H1 (cell line): ENCODE results near the gene SLC6A20. TPM values are rescaled to one million over a fixed set of nuclear protein-coding genes. Genes with fewer than 3 reads are reported as not detected.

Experiments
- CTCF ChIA-PET: fragments of 300-600 bp; sonication (Branson Sonifier 250); formaldehyde crosslinking; loops from one replicate; lab custom pipeline; 2021; ENCODE audit not compliant: partially characterized antibody; lab: Charles Lee
- POLR2A ChIA-PET: fragments of 300-600 bp; sonication (Branson Sonifier 250); formaldehyde crosslinking; loops from one replicate; lab custom pipeline; 2021; ENCODE audit warnings: inconsistent platforms; ENCODE audit not compliant: partially characterized antibody; lab: Charles Lee
- DNase-seq, 2 experiments: peaks; one replicate each; pipeline versions ENCODE4 v3.0.0 to v3.0.0-alpha.2; 2010 to 2022; ENCODE audit warnings: low spot score in 2 of 2, low read depth in 1 of 2, mixed read lengths in 1 of 2
- FAIRE-seq: peaks from 2 replicates; lab custom pipeline; 2011; peaks lifted over from hg19 to GRCh38; lab: Jason Lieb, UNC
- H2AFZ ChIP-seq: 2 replicates; pipeline ENCODE4 v1.8.1; 2012; ENCODE audit warnings: low read length, inconsistent platforms
- H2AK5ac ChIP-seq: 2 replicates; pipeline ENCODE4 v1.6.1; 2013; ENCODE audit warnings: low read depth, low read length
- H2BK120ac ChIP-seq: replicated peaks from 2 replicates; pipeline ENCODE3; 2013; ENCODE audit warnings: low read depth, low read length, inconsistent platforms
- H2BK12ac ChIP-seq: 2 replicates; pipeline ENCODE4 v1.6.1; 2013; ENCODE audit warnings: low read depth, low read length
- H2BK15ac ChIP-seq: 2 replicates; pipeline ENCODE4 v1.6.1; 2013; ENCODE audit warnings: low read length
- H2BK20ac ChIP-seq: 2 replicates; pipeline ENCODE4 v1.6.1; 2013; ENCODE audit warnings: low read length
- H2BK5ac ChIP-seq: 2 replicates; pipeline ENCODE4 v1.6.1; 2013; ENCODE audit warnings: low read depth, low read length
- H3K14ac ChIP-seq: 2 replicates; pipeline ENCODE4 v1.6.1; 2013; ENCODE audit warnings: inconsistent platforms; ENCODE audit not compliant: insufficient read length
- H3K18ac ChIP-seq: 2 replicates; pipeline ENCODE4 v1.6.1; 2013; ENCODE audit warnings: low read length; ENCODE audit errors: extremely low read depth
- H3K23ac ChIP-seq: 2 replicates; pipeline ENCODE4 v1.6.1; 2013; ENCODE audit warnings: inconsistent platforms; ENCODE audit not compliant: insufficient read length
- H3K23me2 ChIP-seq: 2 replicates; pipeline ENCODE4 v1.6.1; 2013; ENCODE audit warnings: low read depth, low read length
- H3K27ac ChIP-seq: 2 replicates; pipeline ENCODE4 v1.6.1; 2011; ENCODE audit warnings: low read depth, low read length, inconsistent platforms
- H3K27me3 ChIP-seq, 4 experiments: replicated peaks in 1 of 4; 1 replicate in 1 of 4; 2 replicates in 3 of 4; pipeline versions ENCODE4 v1.6.1 to v1.8.1; 2011 to 2013; ENCODE audit warnings: low read length in 3 of 4, mild to moderate bottlenecking in 3 of 4, inconsistent platforms in 2 of 4, mixed read lengths in 2 of 4, moderate library complexity in 1 of 4; ENCODE audit not compliant: control insufficient read depth in 3 of 4, insufficient read depth in 3 of 4; ENCODE audit errors: extremely low read depth in 1 of 4
- H3K36me3 ChIP-seq, 4 experiments: 2 replicates each; pipeline versions ENCODE4 v1.6.1 to v1.8.1; 2011 to 2013; ENCODE audit warnings: mild to moderate bottlenecking in 4 of 4, low read length in 3 of 4, moderate library complexity in 2 of 4, control low read depth in 1 of 4, inconsistent platforms in 1 of 4; ENCODE audit not compliant: insufficient read depth in 4 of 4, control insufficient read depth in 2 of 4
- H3K4ac ChIP-seq: replicated peaks from 2 replicates; pipeline ENCODE3; 2013; ENCODE audit warnings: low read length, low read depth, mixed read lengths, inconsistent platforms; ENCODE audit not compliant: insufficient read length
- H3K4me1 ChIP-seq, 4 experiments: replicated peaks in 1 of 4; 1 replicate in 1 of 4; 2 replicates in 3 of 4; pipeline versions ENCODE4 v1.6.1 to v1.8.1; 2011 to 2013; ENCODE audit warnings: low read length in 3 of 4, inconsistent platforms in 2 of 4, mixed read lengths in 1 of 4; ENCODE audit not compliant: insufficient read depth in 4 of 4, control insufficient read depth in 3 of 4
- H3K4me2 ChIP-seq, 2 experiments: 2 replicates each; pipeline versions ENCODE4 v1.6.1 to v1.8.1; 2011 to 2013; ENCODE audit warnings: low read depth in 2 of 2, low read length in 2 of 2, control low read depth in 1 of 2, inconsistent platforms in 1 of 2, mild to moderate bottlenecking in 1 of 2; ENCODE audit not compliant: insufficient read depth in 1 of 2
- H3K4me3 ChIP-seq, 4 experiments: fragments of 200-600, 300-600 bp in 1 of 4; sonication (generic), shearing (Covaris generic), sonication (Bioruptor Twin) in 1 of 4; 2 replicates each; pipeline versions ENCODE4 v1.5.1 to v1.8.1; 2011 to 2016; ENCODE audit warnings: low read length in 4 of 4, low read depth in 3 of 4, control low read depth in 2 of 4, inconsistent platforms in 2 of 4, mild to moderate bottlenecking in 2 of 4, mixed read lengths in 1 of 4, moderate library complexity in 1 of 4; ENCODE audit not compliant: insufficient read depth in 2 of 4; ENCODE audit errors: extremely low read depth in 1 of 4
- H3K56ac ChIP-seq: replicated peaks from 2 replicates; pipeline ENCODE3; 2013; ENCODE audit warnings: low read depth, mild to moderate bottlenecking, mixed read lengths, low read length, inconsistent platforms; ENCODE audit not compliant: insufficient read length
- H3K79me1 ChIP-seq: 2 replicates; pipeline ENCODE4 v1.6.1; 2013; ENCODE audit warnings: low read depth, low read length, control low read depth
- H3K79me2 ChIP-seq, 2 experiments: 2 replicates each; pipeline versions ENCODE4 v1.6.1 to v1.8.1; 2012 to 2013; ENCODE audit warnings: low read length in 2 of 2, mild to moderate bottlenecking in 2 of 2, inconsistent platforms in 1 of 2; ENCODE audit not compliant: insufficient read depth in 2 of 2, control insufficient read depth in 1 of 2
- H3K9ac ChIP-seq, 4 experiments: replicated peaks in 1 of 4; 1 replicate in 1 of 4; 2 replicates in 3 of 4; pipeline versions ENCODE4 v1.6.1 to v1.8.1; 2011 to 2013; ENCODE audit warnings: low read depth in 3 of 4, low read length in 3 of 4, control low read depth in 2 of 4, mild to moderate bottlenecking in 2 of 4, moderate library complexity in 2 of 4, inconsistent platforms in 1 of 4; ENCODE audit errors: extremely low read depth in 1 of 4
- H3K9me3 ChIP-seq, 2 experiments: 2 replicates each; pipeline versions ENCODE4 v1.6.1 to v1.8.1; 2012 to 2013; ENCODE audit warnings: mild to moderate bottlenecking in 2 of 2, moderate library complexity in 2 of 2, control low read depth in 1 of 2, inconsistent platforms in 1 of 2, low read depth in 1 of 2, low read length in 1 of 2, mixed read lengths in 1 of 2; ENCODE audit not compliant: insufficient read depth in 2 of 2
- H4K20me1 ChIP-seq, 2 experiments: replicated peaks in 1 of 2; 2 replicates each; pipeline versions ENCODE3 to v1.8.1; 2011 to 2013; ENCODE audit warnings: inconsistent platforms in 2 of 2, low read length in 2 of 2, mild to moderate bottlenecking in 1 of 2; ENCODE audit not compliant: insufficient read depth in 2 of 2, control insufficient read depth in 1 of 2
- H4K5ac ChIP-seq: 2 replicates; pipeline ENCODE4 v1.6.1; 2013; ENCODE audit warnings: low read length, low read depth, mixed read lengths, inconsistent platforms; ENCODE audit not compliant: insufficient read length
- H4K8ac ChIP-seq: 2 replicates; pipeline ENCODE4 v1.8.0; 2013; ENCODE audit warnings: mild to moderate bottlenecking, moderate library complexity, low read length, inconsistent platforms; ENCODE audit not compliant: insufficient read depth; ENCODE audit errors: extremely low read depth
- H4K91ac ChIP-seq: replicated peaks from 2 replicates; pipeline ENCODE3; 2013; ENCODE audit warnings: low read length, mixed read lengths, inconsistent platforms; ENCODE audit not compliant: insufficient read length
- RAD21 ChIP-seq, 2 experiments: IDR thresholded peaks in 1 of 2; conservative IDR thresholded peaks in 1 of 2; 2 replicates each; pipeline ENCODE4 v1.6.1; 2011; ENCODE audit warnings: low read depth in 2 of 2, low read length in 2 of 2, improper control_type of control experiment in 1 of 2, inconsistent platforms in 1 of 2, mild to moderate bottlenecking in 1 of 2, moderate library complexity in 1 of 2
- SIX5 ChIP-seq: IDR thresholded peaks from 2 replicates; pipeline ENCODE4 v1.6.1; 2011; ENCODE audit warnings: mild to moderate bottlenecking, low read depth, low read length
- SRF ChIP-seq: IDR thresholded peaks from 2 replicates; pipeline ENCODE4 v1.6.1; 2011; ENCODE audit warnings: mild to moderate bottlenecking, low read depth, low read length, moderate library complexity
- TCF12 ChIP-seq: IDR thresholded peaks from 2 replicates; pipeline ENCODE4 v1.6.1; 2011; ENCODE audit warnings: low read depth, mild to moderate bottlenecking, low read length
- YY1 ChIP-seq: IDR thresholded peaks from 2 replicates; pipeline ENCODE4 v1.6.1; 2011; ENCODE audit warnings: low read depth, mild to moderate bottlenecking, low read length
- WGBS, 2 experiments: shearing (Covaris generic) in 1 of 2; methylation state at CpG; one replicate each; pipeline versions ENCODE4 v1.1.6 to v1.1.7; 2013 to 2015; ENCODE audit warnings: low lambda C conversion rate in 2 of 2, mixed read lengths in 2 of 2, inconsistent platforms in 1 of 2, low coverage in 1 of 2, missing lambda C conversion rate in 1 of 2; ENCODE audit not compliant: insufficient replicate concordance in 2 of 2, insufficient coverage in 1 of 2, insufficient read length in 1 of 2; ENCODE audit errors: extremely low coverage in 1 of 2, missing lambda C conversion rate in 1 of 2; 5-methylcytosine and 5-hydroxymethylcytosine counted together
- polyA plus RNA-seq, 7 experiments: library from polyadenylated mRNA; depleted of rRNA in 3 of 7; stranded (reverse) in 5 of 7; unstranded in 2 of 7; fragments of >200 nt in 5 of 7; fragments of 200-250 nt in 2 of 7; gene quantifications; 1 replicate in 5 of 7; 2 replicates in 1 of 7; 4 replicates in 1 of 7; pipeline versions ENCODE4 v1.2.1 to v1.2.3, GENCODE V29; 2011 to 2013; ENCODE audit warnings: missing spikeins in 2 of 7, mixed read lengths in 2 of 7
- total RNA-seq: library from RNA; stranded (reverse); fragmentation: NEBNext Ultra II Directional; extraction: Animal tissue kit (Norgen Biotek cat#: 25700); gene quantifications from 2 replicates; pipeline ENCODE4 v1.2.1, GENCODE V29; 2021

SLC6A20 gene
- total and polyA plus RNA-seq, 2 of the 8 experiments (the other 6 are each of a cell fraction or from before 2014, with no cell fraction given) = 0.05 TPM; not detected in 1

GRCh38 chr3:45789235-45789812 lies 7.0 kb downstream of the SLC6A20 start:
- no peak overlapping the region for H2BK12ac ChIP-seq
- H3K9me3 ChIP-seq = 0 out of 4 replicates have a peak, but pooled peaks cover 0 to 3% of the 10 kb centered on the region in 2 experiments
- H2BK5ac ChIP-seq = no peak overlapping the region
- peaks cover 2 to 8% (median 5%) of the 10 kb centered on the region in 4 experiments; a peak in 5 of 7 replicates for H3K27me3 ChIP-seq
- H3K18ac ChIP-seq = no peak overlapping the region
- no peak overlapping the region for H2BK15ac ChIP-seq
- DNase-seq = no peak
- H3K23ac ChIP-seq = no peak overlapping the region
- no peaks in the 10 kb centered on the region for H3K79me2 ChIP-seq
- no peak overlapping the region for H3K4me2 ChIP-seq
- ChIA-PET POLR2A (no interaction called here), CTCF (no interaction called here)
- no peak overlapping the region for H3K4ac ChIP-seq
- no peaks in the 10 kb centered on the region for H3K23me2 ChIP-seq
- H4K20me1 ChIP-seq = no peaks in the 10 kb centered on the region
- TF ChIP-seq YY1 = no peak
- no peak for TF ChIP-seq SIX5
- TF ChIP-seq TCF12 = no peak
- no peak for TF ChIP-seq SRF
- no peak for TF ChIP-seq RAD21 (IDR thresholded peaks at IDR 0.05 in 1 of 2, conservative IDR thresholded peaks at IDR 0.05 in 1 of 2; ENCODE audit: low read depth in 2 of 2, low read length in 2 of 2)
- no peaks in the 10 kb centered on the region for H3K36me3 ChIP-seq
- no peak overlapping the region for H4K8ac ChIP-seq
- WGBS, 2 experiments = 86% methylated on average over 4 of the region's 4 CpGs; no CpG with 5 or more reads in 1 of the 2 experiments
- H3K79me1 ChIP-seq = no peaks in the 10 kb centered on the region
- no peaks in the 10 kb centered on the region; a peak in 1 of 7 replicates for H3K4me1 ChIP-seq
- H3K9ac ChIP-seq = no peak overlapping the region
- H4K91ac ChIP-seq = no peak overlapping the region
- H2AFZ ChIP-seq = no peak overlapping the region
- H4K5ac ChIP-seq = no peak overlapping the region
- H2BK20ac ChIP-seq = no peak overlapping the region
- no peak overlapping the region for H2BK120ac ChIP-seq
- no peak overlapping the region for H3K56ac ChIP-seq
- FAIRE-seq = no peak
- no peak overlapping the region for H3K4me3 ChIP-seq
- H3K27ac ChIP-seq = no peak overlapping the region
- no peak overlapping the region for H3K14ac ChIP-seq
- H2AK5ac ChIP-seq = no peak overlapping the region
